AG08396 (cell line): ENCODE results near the gene CLTC.

ENCODE experiments used
- DNase-seq: peaks from one replicate; pipeline ENCODE4 v3.0.0; 2012; ENCODE audit warnings: low spot score, mixed read lengths

The CLTC gene

DNA sequence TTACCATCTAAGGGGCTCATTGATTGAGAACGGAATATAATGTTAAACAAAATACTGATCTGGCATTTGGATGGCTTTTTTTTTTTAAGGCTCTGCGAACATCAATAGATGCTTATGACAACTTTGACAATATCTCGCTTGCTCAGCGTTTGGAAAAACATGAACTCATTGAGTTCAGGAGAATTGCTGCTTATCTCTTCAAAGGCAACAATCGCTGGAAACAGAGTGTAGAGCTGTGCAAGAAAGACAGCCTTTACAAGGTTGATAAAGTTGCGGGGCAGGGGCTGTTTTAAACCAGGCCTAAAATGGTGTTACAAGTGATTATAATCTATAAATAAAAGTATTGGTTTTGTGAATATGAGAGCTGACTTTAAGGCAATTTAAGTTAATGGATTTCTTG, 65.3 kb downstream of the CLTC start:
- DNase-seq: no peak

DNA sequence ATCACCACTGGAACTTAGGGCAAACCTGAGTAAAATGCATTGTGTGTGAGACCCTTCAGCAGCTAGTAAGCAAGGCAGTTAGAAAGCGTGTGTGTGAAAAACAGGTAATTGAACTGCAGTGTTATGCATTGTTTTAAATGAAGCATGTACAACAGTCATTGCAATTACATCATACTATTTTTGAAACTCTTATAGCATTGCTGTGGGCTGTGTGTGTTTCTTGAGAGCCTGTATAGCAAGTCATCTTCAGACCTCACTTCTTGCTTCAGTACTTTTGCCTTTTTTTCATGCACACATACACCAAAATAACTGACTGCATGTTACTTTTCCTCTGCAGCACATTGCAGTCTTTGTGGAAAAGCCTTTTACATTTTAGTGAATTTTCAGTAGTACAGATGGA, 68.3 kb downstream of the CLTC start:
- no peak for DNase-seq

DNA sequence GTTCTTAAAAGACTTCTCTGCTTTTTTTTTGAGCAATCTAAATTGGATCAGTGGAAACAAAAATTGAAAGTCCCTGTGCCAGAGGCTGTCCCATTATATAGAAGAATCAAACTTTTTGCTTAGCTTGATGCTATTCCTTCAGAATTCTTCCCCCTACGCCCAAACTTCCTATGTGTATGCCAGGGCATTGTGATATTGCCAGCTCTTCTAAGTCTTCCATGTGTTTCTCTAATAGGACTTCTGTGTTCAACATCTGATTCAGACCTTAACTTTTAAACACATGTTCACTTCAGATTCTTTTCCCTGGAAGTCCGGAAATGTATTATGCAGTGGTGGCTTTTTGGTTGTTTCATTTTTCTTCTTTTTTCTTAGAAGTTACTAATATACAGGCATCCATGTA, 68.8 kb downstream of the CLTC start:
- no peak for DNase-seq

DNA sequence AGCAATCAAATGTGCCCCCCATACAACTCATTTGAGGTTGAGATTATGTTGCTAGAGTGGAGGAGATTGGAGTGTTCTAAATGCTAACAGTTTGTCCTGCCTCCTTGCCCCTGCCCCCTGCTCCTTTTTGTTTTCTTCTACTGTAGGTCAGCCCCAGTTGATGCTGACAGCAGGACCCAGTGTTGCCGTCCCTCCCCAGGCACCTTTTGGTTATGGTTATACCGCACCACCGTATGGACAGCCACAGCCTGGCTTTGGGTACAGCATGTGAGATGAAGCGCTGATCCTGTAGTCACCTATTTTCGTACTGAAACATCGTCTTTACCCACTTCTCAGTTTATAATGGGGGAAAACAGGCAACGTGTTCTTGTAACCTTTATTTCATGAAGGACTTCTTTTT, 73.9 kb downstream of the CLTC start:
- DNase-seq: no peak

DNA sequence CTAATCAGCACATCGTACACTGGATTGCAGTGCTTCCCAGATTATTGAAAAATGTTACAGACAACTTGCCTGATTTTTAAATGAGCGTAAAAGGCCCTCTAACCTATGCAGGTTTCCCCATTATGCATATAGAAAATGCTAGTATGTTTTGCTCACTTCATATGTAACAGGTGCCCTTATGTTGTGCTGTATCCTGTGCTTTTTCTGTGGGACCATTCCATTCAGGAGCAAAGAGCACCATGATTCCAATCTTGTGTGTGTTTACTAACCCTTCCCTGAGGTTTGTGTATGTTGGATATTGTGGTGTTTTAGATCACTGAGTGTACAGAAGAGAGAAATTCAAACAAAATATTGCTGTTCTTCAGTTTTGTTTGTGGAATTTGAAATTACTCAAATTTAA, 74.6 kb downstream of the CLTC start:
- DNase-seq: no peak

GRCh38 chr17:59695945-59696681, 76.4 kb downstream of the CLTC start:
- DNase-seq: no peak

DNA sequence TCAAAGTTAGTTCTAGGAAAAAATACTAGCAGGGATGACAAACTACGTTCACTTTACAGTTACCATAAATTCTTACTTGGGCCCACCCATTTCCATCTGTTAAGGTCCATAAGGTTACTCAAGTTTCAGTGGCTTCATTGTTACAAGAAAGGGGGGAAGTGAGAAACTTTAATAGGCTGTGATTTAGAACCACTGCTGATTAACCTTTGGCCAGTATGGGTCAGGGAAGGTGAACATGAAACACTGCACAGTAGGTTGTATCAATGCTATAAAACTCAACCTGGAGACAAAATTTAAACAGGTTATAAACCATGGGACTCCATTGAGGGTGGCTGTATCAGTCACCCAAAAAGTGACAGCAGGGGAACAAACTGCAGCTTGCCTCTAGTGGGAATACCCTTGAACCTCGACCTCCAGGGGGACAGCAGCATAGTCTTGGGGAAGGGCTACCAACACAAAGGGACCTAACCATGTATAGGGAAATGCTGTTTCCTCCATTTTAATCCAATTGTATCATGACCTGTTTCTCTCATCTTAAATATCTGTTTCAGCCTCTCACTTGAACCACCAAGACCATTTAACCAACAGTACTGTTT, 77.1 kb downstream of the CLTC start:
- DNase-seq: no peak

GRCh38 chr17:59698143-59698542, 78.4 kb downstream of the CLTC start:
- no peak for DNase-seq

DNA sequence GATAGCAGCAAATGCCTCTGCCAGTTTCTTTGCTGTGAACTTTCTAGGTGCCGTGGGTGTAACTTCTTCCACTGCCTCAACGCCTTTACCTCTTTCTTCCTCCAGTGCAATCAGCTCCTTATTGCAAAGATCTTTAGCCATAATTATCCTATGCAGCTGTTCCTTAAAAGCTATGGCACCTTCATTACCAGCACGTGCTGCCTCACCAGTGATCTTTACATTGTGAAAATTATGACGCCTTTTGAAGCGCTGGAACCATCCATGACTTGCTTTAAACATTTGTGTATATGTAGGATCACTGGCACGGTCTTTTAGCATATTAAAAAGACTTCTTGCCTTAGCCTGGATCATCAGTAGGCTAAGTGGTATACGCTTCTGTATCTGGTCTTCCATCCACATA, 79.5 kb downstream of the CLTC start:
- DNase-seq: no peak

GRCh38 chr17:59699786-59700185, 80.1 kb downstream of the CLTC start:
- DNase-seq: no peak

DNA sequence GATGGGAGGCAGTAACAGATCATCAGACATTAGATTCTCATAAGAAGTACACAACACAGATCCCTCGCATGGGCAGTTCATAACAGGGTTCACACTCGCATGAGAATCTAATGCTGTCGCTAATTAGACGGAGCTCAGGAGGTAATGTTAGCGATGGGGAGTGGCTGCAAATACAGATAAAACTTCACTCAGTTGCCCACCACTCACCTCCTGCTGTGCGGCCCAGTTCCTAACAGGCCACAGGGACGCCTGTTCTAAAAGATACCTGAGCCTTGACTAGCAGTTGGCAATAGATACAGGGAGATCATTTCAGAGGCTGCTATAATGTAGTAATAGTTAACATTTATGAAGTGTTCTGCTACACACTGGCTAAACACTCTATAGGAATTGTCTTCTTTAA, 82.6 kb downstream of the CLTC start:
- no peak for DNase-seq

DNA sequence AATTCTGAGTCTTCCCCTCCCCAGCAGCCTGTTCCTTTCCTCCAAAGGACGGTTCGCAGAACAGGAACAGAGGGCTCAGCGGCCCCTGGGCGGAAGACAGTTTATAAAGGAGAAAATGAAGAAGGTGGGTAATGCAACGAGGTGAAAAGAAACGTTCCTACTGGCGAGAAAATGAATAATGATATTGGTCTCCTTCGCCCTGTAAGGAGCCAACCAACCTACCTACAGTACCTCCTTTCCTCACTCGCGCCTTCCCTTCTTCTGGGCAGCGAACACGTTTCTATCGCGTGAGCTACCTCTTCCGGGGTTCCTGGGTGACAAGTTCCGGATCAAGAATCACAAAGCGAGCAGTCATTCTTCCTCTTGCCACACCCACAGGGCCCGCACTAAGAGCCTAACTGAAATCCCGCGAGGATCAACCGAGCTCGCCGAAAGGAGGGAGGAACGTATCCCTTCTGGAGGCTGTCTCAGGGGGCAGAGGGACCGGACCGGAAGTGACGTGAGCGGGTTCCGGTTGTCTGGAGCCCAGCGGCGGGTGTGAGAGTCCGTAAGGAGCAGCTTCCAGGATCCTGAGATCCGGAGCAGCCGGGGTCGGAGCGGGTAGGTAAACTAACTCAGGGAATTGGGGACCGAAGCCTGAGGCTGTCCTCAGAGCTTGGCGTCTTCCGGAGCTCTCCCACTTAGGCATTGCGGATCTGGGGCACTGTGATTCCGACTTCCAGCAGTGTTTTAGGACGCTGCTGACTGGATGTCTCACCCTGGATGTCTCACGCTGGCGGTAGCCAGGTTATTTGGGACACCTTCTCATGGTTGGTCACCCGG, 87.7 kb downstream of the CLTC start, which contains the start of the genes PTRH2 and VMP1:
PTRH2 (minus strand) TSS at position 282 of the 822 bp plus-strand sequence. CDS start 9,452 bp downstream, outside the sequence.
VMP1 (plus strand) TSS at position 506 of the 822 bp plus-strand sequence. CDS start 23,793 bp downstream, outside the sequence.
- peak; percentile 97 for DNase-seq

- DNase-seq: no peak
Measured at GRCh38 chr17:59707971-59708430, 88.3 kb downstream of the CLTC start.

DNA sequence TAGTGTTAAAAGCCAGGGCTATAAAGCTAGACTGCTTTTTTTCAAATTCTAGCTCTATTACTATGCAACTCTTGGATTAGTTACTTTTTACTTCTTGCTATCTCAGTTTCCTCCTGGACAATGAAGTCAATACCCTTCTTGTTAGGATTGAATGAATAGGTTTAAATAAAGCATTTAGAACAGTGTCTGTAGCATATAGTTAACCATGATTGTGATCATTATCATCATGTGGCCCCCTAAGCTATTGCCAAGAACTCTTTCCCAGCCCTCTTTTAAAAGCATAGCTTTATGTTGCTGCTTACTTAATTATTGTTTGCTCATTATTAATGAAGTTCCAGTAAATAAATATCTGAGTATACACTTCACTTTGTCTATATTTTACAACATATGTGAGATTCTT, 92.2 kb downstream of the CLTC start:
- DNase-seq: no peak

DNA sequence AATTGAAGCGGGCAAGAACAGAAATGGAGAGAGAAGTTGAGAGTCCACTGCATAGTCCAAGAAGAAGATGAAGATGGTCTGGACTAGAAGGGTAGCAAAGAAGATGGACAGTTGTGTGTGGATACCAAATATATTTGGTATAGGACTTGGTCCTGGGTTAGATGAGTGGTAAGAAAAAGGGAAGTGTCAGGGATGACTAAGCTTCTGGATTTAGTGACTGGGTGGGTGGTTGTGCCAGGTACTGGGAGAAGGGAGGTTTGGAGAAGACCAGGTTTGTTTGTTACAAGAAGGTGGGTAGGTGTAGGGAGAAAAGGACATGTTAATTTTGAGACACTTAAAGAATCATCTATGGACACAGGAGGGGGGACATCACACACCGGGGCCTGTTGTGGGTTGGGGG, 93.2 kb downstream of the CLTC start:
- DNase-seq: no peak

- no peak for DNase-seq
Measured at GRCh38 chr17:59714255-59714654, 94.6 kb downstream of the CLTC start.

DNA sequence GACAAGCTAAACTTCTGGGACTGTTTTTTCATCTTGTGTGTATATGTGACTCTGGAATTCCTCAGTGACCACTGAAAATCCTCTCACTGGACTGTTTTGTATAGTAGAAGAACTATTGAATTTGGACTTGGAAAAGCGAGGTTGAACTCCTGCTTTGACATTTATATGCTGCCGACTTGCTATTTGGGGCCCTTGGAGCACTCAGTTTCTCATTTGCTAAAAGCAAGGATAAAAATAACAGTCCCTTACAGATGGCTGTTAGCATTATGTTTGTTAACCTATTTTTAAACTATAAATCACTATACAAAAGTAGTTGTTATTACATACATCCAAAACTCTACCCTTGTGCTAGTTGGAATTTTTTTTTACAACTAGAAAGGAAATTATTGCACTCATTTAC, 96.7 kb downstream of the CLTC start:
- no peak for DNase-seq

DNA sequence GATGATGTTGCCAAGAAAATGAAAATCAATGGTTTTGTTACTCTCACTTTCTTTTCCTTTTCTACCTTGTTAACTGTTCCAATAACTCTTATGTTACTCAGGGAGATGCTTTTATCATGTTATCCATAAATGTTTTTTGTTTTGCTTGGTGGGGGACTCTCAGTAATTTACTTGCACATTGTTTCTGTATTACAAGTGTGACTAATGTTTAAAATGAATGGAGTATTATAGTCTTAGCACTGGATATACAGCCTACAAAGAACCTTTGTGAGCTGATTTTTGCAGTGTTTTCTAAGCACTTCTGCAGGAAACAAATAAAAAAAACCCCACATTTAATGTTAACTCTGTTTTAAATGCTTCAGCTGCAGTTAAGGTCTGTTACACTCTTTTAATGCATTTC, 99.8 kb downstream of the CLTC start:
- no peak for DNase-seq

DNA sequence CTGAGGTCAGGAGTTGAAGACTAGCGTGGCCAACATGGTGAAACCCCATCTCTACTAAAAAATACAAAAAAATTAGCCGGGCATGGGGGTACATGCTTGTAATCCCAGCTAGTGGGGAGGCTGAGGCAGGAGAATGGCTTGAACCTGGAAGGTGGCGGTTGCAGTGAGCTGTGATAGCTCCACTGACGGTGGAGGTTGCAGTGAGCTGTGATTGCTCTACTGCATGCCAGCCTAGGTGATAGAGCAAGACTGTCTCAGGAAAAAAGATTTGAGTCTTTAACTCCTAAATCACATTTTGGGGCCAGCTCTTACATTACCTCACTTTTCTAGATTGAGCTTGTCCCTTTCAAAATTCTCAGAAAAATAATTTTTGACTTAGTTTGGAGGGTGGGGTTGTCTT, 102.9 kb downstream of the CLTC start:
- no peak for DNase-seq

DNA sequence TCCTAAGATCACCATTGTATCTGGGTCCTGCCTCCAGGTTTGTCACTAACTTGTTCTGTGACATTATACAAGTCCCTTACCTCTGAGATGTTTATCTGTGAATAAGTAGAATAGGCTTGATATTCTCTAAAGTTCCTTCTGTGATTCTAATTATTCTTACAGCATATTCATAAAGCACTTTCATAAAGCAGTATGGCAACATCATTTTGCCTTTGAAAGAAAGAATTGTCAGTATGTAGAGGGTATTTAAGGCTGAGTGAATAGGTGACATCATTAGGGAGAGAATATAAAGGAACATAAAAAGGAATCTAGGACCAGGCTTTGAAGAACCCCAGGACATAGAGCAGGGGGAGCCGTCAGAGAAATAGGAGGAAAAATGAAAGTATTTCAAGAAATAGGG, 103.3 kb downstream of the CLTC start:
- DNase-seq: no peak

DNA sequence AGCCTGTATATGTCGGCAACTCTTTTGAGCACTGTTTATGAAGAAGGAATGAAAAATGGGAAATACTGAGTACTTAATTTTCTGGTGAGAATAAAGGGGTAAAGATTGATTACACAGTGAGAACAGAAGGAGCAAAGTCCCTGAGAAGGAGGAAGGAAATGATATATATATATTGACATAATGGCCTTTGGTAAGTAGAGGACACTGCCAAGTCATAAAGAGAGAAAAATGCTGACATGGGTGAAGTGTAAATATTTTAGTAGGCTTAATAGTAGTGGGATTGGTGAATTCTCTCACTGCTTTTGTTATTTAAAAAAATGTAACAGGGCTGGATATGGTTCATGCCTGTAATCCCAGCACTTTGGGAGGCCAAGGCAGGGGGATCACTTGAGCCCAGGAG, 103.9 kb downstream of the CLTC start:
- DNase-seq: no peak

- no peak for DNase-seq
Measured at GRCh38 chr17:59725691-59726090, 106.0 kb downstream of the CLTC start.
